GM19099 (cell line): ENCODE results near the gene SLC1A3.

Experiments used
- POLR2A ChIP-seq: IDR thresholded peaks from 3 replicates; pipeline ENCODE4 v1.6.1; 2011; ENCODE audit warnings: low read depth; ENCODE audit not compliant: insufficient read length; ENCODE audit errors: extremely low read depth

SLC1A3 gene

DNA sequence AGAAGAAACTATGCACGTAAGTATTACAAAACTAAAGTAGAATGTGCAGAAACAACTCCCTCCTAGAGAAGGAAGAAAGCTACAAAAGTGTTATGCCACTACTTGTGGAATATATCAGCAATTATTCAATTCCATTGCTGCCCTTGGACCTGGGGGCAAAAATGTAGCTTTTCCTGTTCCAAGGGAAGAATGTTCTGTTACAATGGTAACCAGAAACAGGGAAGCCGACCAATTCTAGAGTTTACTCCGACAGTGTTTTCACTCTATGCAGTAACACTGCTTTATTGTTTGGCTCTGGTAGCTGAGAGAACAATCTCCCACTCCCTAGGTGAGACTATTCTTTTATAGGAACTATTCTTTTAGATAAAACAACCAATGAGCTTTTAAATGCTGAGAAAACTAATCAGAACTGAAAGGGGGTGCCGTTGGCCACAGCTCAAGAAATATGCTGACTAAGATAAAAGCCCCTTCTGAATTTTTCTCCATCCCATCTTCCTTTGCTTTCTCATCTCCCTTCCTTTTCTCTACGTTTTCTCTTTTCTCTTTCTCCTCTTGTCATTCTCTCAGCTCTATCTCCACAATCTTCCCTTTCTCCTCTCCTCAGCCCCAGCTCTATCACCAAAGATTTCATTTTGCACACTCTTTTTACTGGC is 54.1 kb downstream of the SLC1A3 start:
- no peak for TF ChIP-seq POLR2A

DNA sequence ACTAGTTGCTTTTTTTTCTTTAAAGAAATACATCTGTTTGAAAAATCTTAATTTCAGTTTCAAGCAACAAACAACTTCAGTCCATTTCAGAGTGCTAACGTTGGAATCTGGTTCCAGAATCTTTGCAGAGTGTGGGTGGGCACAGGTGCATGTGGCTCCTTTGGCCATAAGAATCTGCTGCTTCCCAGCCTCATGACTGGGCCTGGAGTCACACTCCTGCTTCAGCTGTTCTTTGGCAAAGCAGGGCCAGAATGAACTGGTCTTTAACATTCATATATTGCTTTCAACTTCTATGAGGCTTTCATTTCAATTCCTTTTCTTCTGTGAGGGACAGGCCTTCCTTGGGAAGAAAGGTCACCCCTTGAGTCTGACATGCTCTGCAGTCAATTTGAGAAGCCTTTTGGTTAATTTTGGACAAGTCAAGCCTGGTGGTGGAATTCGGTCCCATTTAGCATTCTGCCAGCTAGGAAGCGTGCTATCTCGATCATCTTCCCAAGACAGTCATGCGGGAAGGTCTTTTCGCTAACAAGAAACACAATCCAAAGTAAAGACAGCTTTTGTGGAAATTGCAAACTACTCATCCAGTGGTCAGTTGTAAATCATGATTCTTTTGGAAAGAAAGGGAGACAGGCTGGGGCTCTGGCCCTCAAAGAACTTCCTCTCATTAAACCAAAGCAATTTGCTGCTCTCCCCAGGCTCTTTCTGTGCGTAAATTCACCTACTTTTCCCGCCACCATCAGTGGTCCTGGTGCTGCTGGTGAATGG is 55.2 kb downstream of the SLC1A3 start:
- TF ChIP-seq POLR2A, result no peak

DNA sequence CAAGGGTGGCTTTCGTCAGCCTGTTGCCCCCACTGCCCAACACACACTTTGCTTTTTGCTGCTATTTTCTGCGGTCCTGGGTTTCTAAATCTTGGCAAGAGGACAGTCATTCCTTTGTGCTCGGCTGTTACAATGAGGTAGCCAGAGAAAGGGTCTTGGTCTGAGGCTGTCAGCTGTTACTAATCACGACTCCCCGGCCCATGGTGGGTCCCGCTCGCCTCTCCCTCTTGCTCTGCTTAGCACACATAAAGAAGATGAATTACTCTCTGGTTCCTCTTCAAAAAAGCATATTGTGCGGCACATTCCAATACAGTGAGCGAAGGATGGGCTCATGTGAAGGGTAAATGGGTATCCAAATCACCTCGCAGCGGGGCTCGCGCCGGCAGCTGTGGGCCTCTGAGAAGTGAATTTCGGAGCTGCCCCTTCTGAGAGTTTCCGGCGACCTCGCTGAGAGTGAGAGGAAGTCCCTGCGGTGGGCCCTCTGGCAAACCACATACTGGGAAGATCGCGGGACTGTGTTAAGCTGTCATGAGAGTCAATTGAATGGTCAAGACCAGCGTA is 56.0 kb downstream of the SLC1A3 start:
- TF ChIP-seq POLR2A, result no peak

DNA sequence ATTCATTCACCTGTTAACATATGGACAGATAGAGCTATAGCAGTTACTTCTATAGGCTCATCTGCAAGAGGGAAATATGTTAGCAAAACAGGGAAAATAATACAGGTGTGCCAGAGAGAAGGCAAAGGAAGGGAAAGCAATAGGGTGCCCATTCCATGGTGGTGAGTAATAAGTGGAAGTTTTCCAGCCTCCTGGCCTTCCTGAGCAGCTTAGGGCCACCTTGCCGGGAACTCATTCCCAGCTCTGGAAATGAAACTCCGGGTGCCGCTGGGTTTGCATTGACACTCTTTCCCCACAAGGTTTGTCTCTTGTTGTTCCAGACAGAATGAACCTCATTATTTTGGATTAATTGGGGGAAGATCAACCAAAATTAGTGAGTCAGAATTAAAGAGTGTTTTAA is 58.4 kb downstream of the SLC1A3 start:
- no peak for TF ChIP-seq POLR2A

DNA sequence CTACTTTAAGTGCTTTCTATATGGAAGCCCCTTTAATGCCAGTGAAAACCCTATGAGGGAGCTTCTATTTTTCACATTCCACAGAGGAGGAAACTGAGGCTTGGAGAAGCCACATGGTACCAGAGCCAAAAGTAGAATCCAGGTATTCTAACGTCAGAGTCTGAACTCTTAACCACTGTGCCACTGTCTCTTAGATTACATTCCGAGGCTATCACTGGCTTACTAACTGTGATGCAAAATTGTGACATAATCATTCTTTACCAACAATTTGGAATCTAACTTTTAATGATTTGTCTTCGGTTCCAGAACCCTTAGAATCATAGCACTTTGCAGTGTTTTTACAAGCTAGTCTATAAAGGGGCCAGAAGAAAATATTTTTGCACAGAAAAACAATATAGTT is 59.2 kb downstream of the SLC1A3 start:
- no peak for TF ChIP-seq POLR2A

DNA sequence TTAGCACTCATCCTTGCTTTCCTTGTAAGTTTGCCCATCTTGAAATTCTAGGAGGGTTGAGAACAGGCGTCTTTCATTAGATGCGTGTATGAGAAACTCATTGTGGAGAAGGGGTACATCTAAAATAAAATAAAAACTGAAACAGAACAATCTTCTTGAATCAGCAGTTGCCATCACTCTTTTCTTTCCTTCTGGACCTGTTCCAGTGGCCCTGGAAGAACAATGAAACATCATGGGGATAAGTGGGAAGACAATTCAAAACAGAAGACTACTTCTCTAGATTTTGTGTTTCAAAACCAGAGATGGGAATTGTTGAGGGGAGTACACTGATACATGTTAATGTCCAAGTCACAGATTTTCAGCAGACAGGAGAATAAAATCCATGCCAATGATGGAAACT is 59.9 kb downstream of the SLC1A3 start:
- no peak for TF ChIP-seq POLR2A

DNA sequence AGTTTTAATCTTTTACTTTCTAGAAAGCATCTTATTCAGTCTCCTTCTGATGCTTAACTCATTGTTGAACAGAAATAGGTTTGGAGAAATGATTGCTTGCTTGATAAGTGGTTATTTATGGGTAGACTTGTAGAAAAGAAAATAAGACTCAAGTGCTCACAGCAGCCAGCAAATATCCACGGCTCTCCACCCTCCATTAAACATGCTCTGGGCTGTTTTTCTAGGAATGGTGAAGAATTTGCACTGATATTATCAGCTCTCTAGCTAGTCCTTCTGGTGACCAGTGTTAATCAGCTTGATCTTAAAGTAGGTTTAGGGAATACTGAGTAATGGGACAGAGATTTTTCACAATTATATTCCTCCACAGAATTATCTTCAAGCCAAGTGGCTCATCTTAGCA is 60.6 kb downstream of the SLC1A3 start:
- no peak for TF ChIP-seq POLR2A

DNA sequence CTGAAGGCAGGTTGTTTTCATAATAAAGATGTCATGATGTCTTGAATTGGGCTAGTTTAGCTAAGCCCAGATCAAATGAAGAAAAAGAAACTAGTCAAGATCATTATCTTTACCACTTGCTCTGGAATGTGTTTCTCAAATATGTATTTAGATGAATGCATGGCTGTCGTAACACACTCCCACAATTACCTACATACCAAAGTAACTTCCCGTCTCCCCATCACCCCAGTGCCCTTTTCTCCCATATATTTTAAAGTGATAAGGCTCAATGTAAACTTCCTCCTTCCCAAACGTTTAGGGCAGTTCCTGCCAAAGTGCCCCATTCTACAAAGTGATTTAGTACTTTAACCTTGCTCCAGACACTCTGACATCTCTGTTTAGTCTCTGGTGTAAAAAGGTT is 61.4 kb downstream of the SLC1A3 start:
- TF ChIP-seq POLR2A, result no peak

DNA sequence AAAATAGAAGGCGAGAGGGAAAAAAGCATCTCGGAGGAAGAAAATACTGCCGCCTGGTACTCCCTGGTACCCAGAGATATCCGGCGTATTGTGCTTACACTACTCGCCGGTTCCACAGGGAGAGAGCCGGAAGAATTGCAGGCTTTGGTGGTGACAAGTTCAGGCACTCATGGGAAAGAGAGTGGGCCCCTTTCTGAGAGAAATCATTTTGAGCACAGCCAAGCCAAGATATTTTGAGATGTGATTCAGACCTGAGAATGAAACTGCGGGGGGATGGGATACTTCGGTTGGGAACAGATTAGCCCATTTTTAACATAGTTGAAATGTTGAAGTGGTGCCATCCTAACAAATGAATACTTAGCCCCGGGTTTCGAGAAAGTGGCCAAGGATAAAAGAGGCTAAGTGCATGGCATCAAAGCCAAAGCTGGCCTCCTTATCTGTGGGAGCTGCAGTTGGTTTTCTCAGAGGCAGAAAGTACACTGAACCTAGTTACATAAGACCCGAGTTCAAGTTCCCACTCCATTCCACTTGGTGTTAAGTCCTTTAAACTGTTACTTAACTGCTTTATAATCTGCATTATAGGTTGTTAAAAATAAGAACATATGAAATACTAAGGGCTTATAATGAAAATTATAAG is 62.7 kb downstream of the SLC1A3 start:
- TF ChIP-seq POLR2A, result no peak

DNA sequence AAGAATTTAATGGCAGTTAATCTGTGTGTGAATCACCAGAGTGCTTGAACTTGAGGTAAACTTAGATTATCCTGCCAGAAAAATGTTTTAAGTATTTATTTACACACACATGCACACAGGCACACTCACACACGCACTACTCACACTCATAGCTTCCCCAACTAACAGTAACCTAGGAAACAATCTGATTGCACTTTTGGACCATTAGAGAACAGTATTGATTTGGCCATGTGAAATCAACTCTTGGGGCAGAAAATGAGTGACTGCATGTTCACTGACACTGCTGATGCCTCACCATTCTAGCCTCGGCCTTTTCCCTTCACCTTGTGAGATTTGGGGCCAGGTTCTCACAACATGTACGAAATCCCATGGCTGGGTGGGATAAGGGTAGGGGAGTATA is 64.1 kb downstream of the SLC1A3 start:
- TF ChIP-seq POLR2A, result no peak

DNA sequence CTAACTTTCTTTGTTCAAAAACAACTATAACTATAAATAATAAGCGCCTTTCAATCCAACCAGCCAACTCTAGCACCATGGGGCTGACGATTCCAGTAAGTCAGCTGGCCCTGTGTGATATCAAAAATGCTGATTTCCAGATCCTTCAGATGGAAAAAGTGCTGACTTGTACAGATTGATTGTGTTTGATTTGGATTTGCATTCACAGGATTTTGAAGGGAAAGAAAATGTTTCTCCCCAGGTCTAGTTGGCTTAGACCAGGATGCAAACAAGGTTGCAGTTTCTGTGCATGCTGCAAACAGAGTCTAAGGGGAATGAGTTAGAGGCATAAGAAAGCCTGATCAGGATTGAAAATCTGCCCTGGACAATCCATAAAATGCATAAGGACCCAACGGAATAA is 68.9 kb downstream of the SLC1A3 start:
- no peak for TF ChIP-seq POLR2A

DNA sequence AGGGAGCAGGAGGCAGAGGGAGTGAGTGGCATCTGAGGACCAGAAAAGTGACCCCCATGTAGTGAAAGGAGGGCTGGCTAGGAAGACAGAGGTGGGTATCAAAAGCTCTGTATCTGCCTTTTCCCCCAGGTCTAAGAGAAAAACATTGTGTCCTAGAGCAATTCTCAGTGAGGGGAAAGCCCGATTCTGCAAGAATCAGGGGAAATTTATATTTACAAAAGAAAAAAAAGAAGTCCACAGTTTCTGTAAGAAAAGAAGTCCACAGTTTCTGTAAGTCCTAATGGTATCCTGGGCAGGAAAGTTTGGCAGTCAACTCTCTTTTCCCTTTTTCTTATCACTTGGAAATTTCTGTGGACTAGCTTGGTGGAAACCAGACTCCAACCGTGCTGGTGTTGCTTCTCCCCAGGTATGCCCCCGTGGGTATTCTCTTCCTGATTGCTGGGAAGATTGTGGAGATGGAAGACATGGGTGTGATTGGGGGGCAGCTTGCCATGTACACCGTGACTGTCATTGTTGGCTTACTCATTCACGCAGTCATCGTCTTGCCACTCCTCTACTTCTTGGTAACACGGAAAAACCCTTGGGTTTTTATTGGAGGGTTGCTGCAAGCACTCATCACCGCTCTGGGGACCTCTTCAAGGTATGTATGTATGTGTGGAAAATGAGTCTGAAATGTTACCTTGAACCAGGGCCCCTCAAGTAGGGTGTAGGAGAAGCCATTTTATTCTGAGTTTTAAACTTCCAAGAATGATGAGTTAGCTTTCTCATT is 73.0 kb downstream of the SLC1A3 start:
- TF ChIP-seq POLR2A, result no peak

DNA sequence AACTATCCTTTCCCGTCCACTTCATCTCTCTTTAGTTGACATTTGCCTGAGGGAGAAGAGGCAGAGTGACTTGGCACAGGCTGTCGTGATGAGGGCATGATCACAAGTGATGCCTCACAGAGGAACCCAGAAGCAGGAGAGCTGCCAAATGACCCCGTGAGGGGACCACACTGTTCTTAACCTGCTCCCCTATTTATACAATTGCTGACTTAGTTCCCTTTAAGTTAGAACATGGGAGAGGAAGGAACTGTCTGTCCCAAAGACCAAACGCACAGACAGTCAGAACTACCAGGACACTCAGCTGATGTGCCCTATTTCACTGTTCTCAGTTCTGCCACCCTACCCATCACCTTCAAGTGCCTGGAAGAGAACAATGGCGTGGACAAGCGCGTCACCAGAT is 73.7 kb downstream of the SLC1A3 start:
- no peak for TF ChIP-seq POLR2A

DNA sequence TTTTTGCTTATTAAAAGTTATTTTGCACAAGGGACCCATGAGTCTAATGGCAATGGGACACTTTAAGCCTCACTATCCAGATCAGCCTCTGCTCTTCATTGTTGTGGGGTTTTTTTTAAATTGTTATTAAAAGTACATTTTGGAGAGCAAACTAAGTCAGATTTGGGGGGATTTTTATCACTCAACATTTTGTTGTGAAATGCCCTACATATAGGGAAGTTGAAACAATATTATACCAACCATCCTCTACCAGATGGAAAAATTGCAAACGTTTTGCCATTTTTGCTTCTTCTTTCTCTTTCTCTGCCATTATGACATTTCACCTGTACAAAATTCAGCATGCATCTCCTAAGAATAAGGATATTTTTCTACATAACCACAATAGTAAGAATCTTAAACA is 75.3 kb downstream of the SLC1A3 start:
- no peak for TF ChIP-seq POLR2A

DNA sequence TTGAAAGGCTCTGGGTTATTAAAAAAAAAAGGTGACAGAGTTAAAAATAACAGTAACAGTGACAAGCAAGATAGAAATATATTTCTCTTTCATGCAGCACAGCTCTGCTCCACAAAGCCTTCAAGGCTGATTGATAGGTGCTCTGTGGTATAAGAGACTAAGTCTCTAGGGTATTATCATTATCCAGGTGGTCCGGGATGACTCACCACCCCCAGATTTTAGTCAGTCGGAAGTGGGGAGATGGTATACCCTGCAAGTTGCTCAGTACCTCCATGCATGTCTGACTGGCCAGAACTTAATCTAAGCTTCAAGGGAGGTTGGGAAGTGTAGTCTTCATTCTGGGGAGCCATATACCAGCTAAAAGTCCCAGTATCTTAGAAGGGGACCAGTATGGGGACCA is 76.1 kb downstream of the SLC1A3 start:
- no peak for TF ChIP-seq POLR2A

DNA sequence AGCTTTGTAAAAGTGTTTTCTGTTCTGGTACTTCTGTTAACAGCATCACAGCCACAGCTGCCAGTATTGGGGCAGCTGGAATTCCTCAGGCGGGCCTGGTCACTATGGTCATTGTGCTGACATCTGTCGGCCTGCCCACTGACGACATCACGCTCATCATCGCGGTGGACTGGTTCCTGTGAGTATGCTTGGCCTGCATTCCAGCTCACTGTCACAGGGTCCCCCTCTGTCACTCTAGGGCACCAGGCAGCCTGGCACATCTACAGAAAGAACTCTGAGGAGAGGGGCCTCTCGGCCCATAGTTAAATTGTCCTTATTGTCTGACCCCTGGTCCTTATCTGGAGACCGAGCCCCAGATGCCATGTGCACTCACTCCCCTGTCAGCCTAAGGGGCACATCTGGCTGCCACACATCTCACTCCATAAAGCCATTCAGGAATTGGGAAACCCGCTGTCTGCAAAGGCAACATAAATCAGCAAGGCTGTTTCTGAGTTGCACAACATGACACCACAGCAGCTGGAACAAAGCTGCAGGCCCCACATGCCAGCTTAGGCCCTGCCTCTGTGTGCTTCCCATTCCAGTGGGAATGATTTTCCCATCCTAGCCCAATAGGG is 77.5 kb downstream of the SLC1A3 start:
- no peak for TF ChIP-seq POLR2A
